GM23248 (cell line): Measurements from ENCODE around the gene NEGR1.

ENCODE experiments used
- EZH2 ChIP-seq: fragments of 200-600 bp; sonication (generic); IDR thresholded peaks from 2 replicates; pipeline ENCODE4 v1.6.1; 2018; ENCODE audit warnings: antibody characterized with exemption, mild to moderate bottlenecking; ENCODE audit not compliant: insufficient read depth, poor library complexity, severe bottlenecking
- EZH2phosphoT487 ChIP-seq: fragments of 200-600 bp; sonication (generic); IDR thresholded peaks from 2 replicates; pipeline ENCODE4 v1.6.1; 2018; ENCODE audit warnings: antibody characterized with exemption, moderate library complexity, mild to moderate bottlenecking, low read depth; ENCODE audit not compliant: insufficient read depth

GRCh38 chr1:71882226-71882625 lies 400.1 kb downstream of the NEGR1 start:
- no peak for TF ChIP-seq EZH2
- TF ChIP-seq EZH2phosphoT487 = no peak
